DND-41 (cell line): Measurements from ENCODE around the gene DTX2.

Source experiments
- EZH2 ChIP-seq: IDR thresholded peaks from 3 replicates; pipeline ENCODE4 v1.6.1; 2012; ENCODE audit warnings: borderline replicate concordance, low read depth, mild to moderate bottlenecking, moderate library complexity, low read length, inconsistent platforms; ENCODE audit not compliant: severe bottlenecking
- TF ChIP-seq, protein P1 (sequence below): IDR thresholded peaks from 2 replicates; pipeline ENCODE4 v1.5.1; 2012; ENCODE audit warnings: borderline replicate concordance, low read length, moderate library complexity, mild to moderate bottlenecking; ENCODE audit not compliant: poor library complexity, severe bottlenecking; ENCODE audit errors: extremely low read depth

DNA sequence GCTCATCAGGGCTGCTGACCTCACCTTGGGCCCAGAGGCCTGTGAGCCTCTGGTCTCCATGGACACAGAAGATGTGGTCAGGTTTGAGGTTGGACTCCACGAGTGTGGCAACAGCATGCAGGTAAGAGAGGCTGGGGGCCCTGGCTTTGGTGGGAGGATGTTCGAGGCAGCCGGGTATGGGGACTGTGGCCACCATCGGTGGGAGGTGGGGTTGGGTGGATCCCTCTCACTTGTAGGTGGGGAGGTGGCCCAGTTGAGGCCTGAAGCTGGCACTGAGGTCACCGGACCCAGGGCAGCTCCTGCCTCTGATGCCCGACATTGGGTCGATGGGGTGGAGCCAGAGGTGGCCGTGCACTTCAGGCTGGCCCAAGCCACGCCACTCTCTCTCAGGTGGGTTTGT, 36.4 kb upstream of the DTX2 start:
- TF ChIP-seq, protein P1, sequence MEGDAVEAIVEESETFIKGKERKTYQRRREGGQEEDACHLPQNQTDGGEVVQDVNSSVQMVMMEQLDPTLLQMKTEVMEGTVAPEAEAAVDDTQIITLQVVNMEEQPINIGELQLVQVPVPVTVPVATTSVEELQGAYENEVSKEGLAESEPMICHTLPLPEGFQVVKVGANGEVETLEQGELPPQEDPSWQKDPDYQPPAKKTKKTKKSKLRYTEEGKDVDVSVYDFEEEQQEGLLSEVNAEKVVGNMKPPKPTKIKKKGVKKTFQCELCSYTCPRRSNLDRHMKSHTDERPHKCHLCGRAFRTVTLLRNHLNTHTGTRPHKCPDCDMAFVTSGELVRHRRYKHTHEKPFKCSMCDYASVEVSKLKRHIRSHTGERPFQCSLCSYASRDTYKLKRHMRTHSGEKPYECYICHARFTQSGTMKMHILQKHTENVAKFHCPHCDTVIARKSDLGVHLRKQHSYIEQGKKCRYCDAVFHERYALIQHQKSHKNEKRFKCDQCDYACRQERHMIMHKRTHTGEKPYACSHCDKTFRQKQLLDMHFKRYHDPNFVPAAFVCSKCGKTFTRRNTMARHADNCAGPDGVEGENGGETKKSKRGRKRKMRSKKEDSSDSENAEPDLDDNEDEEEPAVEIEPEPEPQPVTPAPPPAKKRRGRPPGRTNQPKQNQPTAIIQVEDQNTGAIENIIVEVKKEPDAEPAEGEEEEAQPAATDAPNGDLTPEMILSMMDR: no peak
- no peak for TF ChIP-seq EZH2
